GM12878 (cell line): ENCODE measurements around the gene SYCN. TPM values are rescaled to one million over a fixed set of nuclear protein-coding genes. Genes with fewer than 3 reads are reported as not detected.
"Not testable (repeated sequence)": the region's sequence is repeated elsewhere in the genome, so short reads cannot be mapped to it uniquely, and the experiment has no call there.

Experiments used
- ATAC-seq: fragments of 200-7000 bp; cut with Tn5 transposase; 3 replicates; pipeline ENCODE4 v1.9.1; 2020; ENCODE audit warnings: mild to moderate bottlenecking, moderate library complexity
- BruUV-seq: library from RNA; stranded (reverse); fragments of 400-500 nt; replicated peaks from 2 replicates; lab custom pipeline; 2021; lab: Mats Ljungman, UMichigan
- CTCF ChIA-PET: fragments of 300-600 bp; sonication (Branson Sonifier 250); formaldehyde crosslinking; extraction: SDS; loops from one replicate; lab custom pipeline; 2021; ENCODE audit warnings: inconsistent platforms; lab: Yijun Ruan, JAX
- POLR2A ChIA-PET: fragments of 350-600 bp; formaldehyde crosslinking; extraction: SDS; loops from one replicate; lab custom pipeline; 2021; ENCODE audit warnings: inconsistent platforms; lab: Charles Lee
- RAD21 ChIA-PET: fragments of 300-600 bp; sonication (Branson Sonifier 250); formaldehyde crosslinking; loops from one replicate; lab custom pipeline; 2023; ENCODE audit warnings: antibody characterized with exemption; ENCODE audit not compliant: unreplicated experiment; lab: Charles Lee
- SMC1A ChIA-PET: fragments of 300-600 bp; sonication (Branson Sonifier 250); formaldehyde crosslinking; loops from one replicate; lab custom pipeline; 2023; ENCODE audit not compliant: unreplicated experiment, uncharacterized antibody; lab: Charles Lee
- DNase-seq: peaks from one replicate; pipeline ENCODE4 v3.0.0-alpha.2; 2011; ENCODE audit warnings: low read depth, low spot score
- FAIRE-seq: peaks from 3 replicates; lab custom pipeline; 2011; peaks lifted over from hg19 to GRCh38; lab: Jason Lieb, UNC
- H2AFZ ChIP-seq: 2 replicates; pipeline ENCODE4 v1.6.0; 2011; ENCODE audit warnings: low read depth, low read length, control low read depth; ENCODE audit not compliant: control insufficient read depth
- H3K27ac ChIP-seq: 2 replicates; pipeline ENCODE4 v1.5.1; 2011; ENCODE audit warnings: control low read depth; ENCODE audit not compliant: control insufficient read depth, insufficient read depth
- H3K27me3 ChIP-seq, 2 experiments: replicated peaks in 1 of 2; 2 replicates each; pipeline versions ENCODE4 v1.6.0 to v1.6.1; 2011; ENCODE audit warnings: low read length in 1 of 2; ENCODE audit not compliant: control insufficient read depth in 2 of 2, insufficient read depth in 2 of 2
- H3K36me3 ChIP-seq, 2 experiments: 2 replicates each; pipeline ENCODE4 v1.5.1; 2011; ENCODE audit warnings: low read length in 1 of 2; ENCODE audit not compliant: control insufficient read depth in 2 of 2, insufficient read depth in 2 of 2
- H3K4me1 ChIP-seq: 2 replicates; pipeline ENCODE4 v1.6.1; 2011; ENCODE audit warnings: mild to moderate bottlenecking, low read length, moderate library complexity, mixed read lengths; ENCODE audit not compliant: control insufficient read depth, insufficient read depth
- H3K4me2 ChIP-seq: 2 replicates; pipeline ENCODE4 v1.6.0; 2011; ENCODE audit warnings: control low read depth; ENCODE audit not compliant: control insufficient read depth, insufficient read depth
- H3K4me3 ChIP-seq: fragments of 200-600 bp; sonication (generic); 2 replicates; pipeline ENCODE4 v1.5.1; 2016
- H3K79me2 ChIP-seq: 2 replicates; pipeline ENCODE4 v1.6.0; 2011; ENCODE audit warnings: low read length; ENCODE audit not compliant: control insufficient read depth, insufficient read depth
- H3K9ac ChIP-seq: 2 replicates; pipeline ENCODE4 v1.8.0; 2011; ENCODE audit warnings: low read length, control low read depth, mixed read lengths; ENCODE audit not compliant: control insufficient read depth, insufficient read depth
- H3K9me3 ChIP-seq: replicated peaks from 3 replicates; pipeline ENCODE4 v1.5.1; 2011; ENCODE audit warnings: mild to moderate bottlenecking, low read length; ENCODE audit not compliant: control insufficient read depth, insufficient read depth
- H4K20me1 ChIP-seq: 2 replicates; pipeline ENCODE4 v1.6.0; 2011; ENCODE audit not compliant: control insufficient read depth, insufficient read depth
- WGBS: methylation state at CpG from one replicate; pipeline ENCODE4 v1.1.6; 2016; ENCODE audit warnings: low lambda C conversion rate; ENCODE audit not compliant: insufficient replicate concordance, insufficient coverage; ENCODE audit errors: missing lambda C conversion rate; 5-methylcytosine and 5-hydroxymethylcytosine counted together
- in situ Hi-C: fragments of 300-500 bp; cut with MboI; formaldehyde crosslinking; loops from 9 replicates; pipeline ENCODE4 v1.14.3; 2018; ENCODE audit warnings: mixed read lengths
- intact Hi-C: fragments of 100-400 bp; cut with micrococcal nuclease; formaldehyde crosslinking; loops from one replicate; pipeline ENCODE4 v1.14.2; 2022; ENCODE audit not compliant: unreplicated experiment
- polyA plus RNA-seq, 11 experiments: library from polyadenylated mRNA; depleted of rRNA in 4 of 11; unstranded in 6 of 11; stranded (reverse) in 5 of 11; fragments of >200 nt; fragmentation: Nextera tagmentation in 4 of 11; fragmentation: Illumina TruSeq in 1 of 11; extraction: Ambion mirVana in 4 of 11; extraction: Trizol in 1 of 11; gene quantifications; 1 replicate in 1 of 11; 2 replicates in 10 of 11; pipeline versions ENCODE4 v1.2.1 to v1.2.3, GENCODE V29; 2011 to 2016; ENCODE audit warnings: inconsistent platforms in 2 of 11, missing spikeins in 2 of 11, low read depth in 1 of 11
- total RNA-seq, 4 experiments: library from RNA; depleted of rRNA in 3 of 4; stranded (reverse); fragments of >200 nt in 3 of 4; fragmentation: Illumina TruSeq in 1 of 4; extraction: Trizol in 1 of 4; gene quantifications; 2 replicates each; pipeline versions ENCODE4 v1.2.1 to v1.2.3, GENCODE V29; 2013 to 2021

The SYCN gene
- total and polyA plus RNA-seq, 10 of the 15 experiments (the other 5 are each of a cell fraction or from before 2014, with no cell fraction given) = 0.54 TPM; not detected in 9

DNA sequence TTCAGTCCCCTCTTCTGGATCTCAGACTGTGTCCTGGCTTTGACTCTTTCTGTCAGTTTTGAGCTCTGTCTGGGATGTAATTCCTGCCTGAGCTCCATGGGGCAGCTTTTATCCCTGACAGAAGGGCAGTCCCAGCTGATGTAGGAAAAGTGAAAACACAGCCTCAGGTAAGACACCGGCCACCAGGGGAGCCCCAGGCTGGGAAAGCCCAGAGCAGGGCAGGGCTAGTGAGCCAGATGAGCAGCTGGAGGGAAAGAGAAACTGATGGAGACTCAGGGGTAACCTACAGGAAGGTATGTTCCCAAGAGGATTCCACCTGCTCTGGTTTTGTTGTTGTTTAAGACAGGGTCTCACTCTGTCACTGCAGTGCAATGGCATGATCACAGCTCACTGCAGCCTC, 41.1 kb upstream of the SYCN start:
- peak; percentile 80 for FAIRE-seq

DNA sequence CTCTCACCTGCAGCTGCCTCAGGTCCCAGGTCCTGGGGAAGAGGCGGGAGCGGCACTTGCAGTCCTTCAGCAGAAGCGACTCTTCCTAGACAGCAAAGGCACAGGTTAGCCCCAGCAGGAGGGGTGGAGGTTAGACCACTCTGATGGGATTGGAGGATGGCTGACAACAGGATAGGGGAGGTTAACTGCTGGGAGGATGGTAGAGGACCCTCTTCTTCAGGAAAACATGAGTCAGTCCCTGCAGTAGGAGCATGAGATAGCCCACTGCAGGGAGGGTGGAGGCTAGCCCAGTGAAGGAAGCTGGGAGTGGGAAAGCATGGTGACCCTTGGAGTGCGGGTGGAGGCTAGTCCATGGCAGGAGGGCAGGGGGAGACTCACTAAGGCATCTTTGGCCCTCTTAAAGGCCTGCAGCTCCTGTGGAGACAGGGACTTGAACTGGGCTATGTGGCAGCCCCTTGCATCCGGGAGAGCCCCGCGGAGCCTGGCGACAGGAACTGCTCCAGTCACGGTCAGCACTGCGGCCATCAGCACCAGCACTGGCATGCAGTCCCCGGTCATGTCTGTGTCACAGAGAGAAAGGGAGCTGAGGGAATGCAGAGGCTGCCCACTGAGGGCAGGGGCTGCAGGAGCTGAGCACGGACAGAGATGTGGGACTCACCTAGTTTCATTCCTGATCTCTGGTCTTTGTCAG, 40.5 kb upstream of the SYCN start, which contains the start of gene IFNL3:
Gene IFNL3 (minus strand): TSS at position 597 of the 691 bp plus-strand sequence. CDS start 39 bp downstream, at position 558.
- H2AFZ ChIP-seq, H3K9ac ChIP-seq, H3K79me2 ChIP-seq, H3K4me2 ChIP-seq, SMC1A ChIA-PET, POLR2A ChIA-PET, H3K4me3 ChIP-seq, in situ Hi-C loops, H3K27ac ChIP-seq, FAIRE-seq, BruUV-seq, H3K9me3 ChIP-seq, RAD21 ChIA-PET, H3K27me3 ChIP-seq, H3K4me1 ChIP-seq, H3K36me3 ChIP-seq, H4K20me1 ChIP-seq, CTCF ChIA-PET, ATAC-seq, intact Hi-C loops, DNase-seq: not testable (repeated sequence)
- WGBS = 81% methylated on average over 12 of the region's 12 CpGs

More for the DNA sequence above, 41.1 kb upstream of the SYCN start:
- H3K4me3 ChIP-seq, H2AFZ ChIP-seq, H3K9me3 ChIP-seq, BruUV-seq, intact Hi-C loops, H3K27ac ChIP-seq, H3K36me3 ChIP-seq, DNase-seq, H3K4me1 ChIP-seq, H3K4me2 ChIP-seq, SMC1A ChIA-PET, H3K79me2 ChIP-seq, H3K9ac ChIP-seq, POLR2A ChIA-PET, H3K27me3 ChIP-seq, RAD21 ChIA-PET, CTCF ChIA-PET, H4K20me1 ChIP-seq, in situ Hi-C loops: not testable (repeated sequence)
- peak; percentile 92 for ATAC-seq
- WGBS = no CpG with 5 or more reads among the region's 1 CpG

DNA sequence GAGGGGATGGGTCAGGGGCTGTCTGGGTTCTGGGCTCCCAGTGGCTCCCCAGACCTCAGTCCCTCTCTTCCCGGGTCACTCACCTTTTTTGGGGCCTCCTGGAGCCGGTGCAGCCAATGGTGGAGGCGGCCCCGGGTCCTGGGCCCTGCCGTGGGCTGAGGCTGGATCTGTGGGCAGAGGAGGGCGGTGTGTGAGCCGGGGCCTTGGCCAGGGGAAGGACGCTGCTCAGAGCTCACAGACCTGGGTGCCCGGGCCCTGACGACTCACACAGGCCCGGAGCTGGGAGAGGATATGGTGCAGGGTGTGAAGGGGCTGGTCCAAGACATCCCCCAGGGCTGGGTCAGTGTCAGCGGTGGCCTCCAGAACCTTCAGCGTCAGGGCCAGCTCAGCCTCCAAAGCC, 39.7 kb upstream of the SYCN start:
- H3K9ac ChIP-seq, H3K79me2 ChIP-seq, in situ Hi-C loops, RAD21 ChIA-PET, BruUV-seq, POLR2A ChIA-PET, intact Hi-C loops, H3K36me3 ChIP-seq, SMC1A ChIA-PET, H3K9me3 ChIP-seq, H3K4me1 ChIP-seq, DNase-seq, FAIRE-seq, H3K4me2 ChIP-seq, H3K27ac ChIP-seq, CTCF ChIA-PET, H3K4me3 ChIP-seq, ATAC-seq, H4K20me1 ChIP-seq, H2AFZ ChIP-seq, H3K27me3 ChIP-seq: not testable (repeated sequence)
- WGBS = 41% methylated on average over 11 of the region's 13 CpGs
